DOHH2 (cell line): ENCODE results near the gene KCNG4.

ENCODE experiments used
- CTCF ChIP-seq: fragments of 200-600 bp; sonication (generic); IDR thresholded peaks from one replicate; pipeline ENCODE4 v1.5.1; 2014; ENCODE audit warnings: antibody characterized with exemption, mild to moderate bottlenecking, low read depth, low read length; ENCODE audit not compliant: poor library complexity, severe bottlenecking
- EZH2phosphoT487 ChIP-seq: fragments of 200-600 bp; sonication (generic); IDR thresholded peaks from 2 replicates; pipeline ENCODE4 v1.6.1; 2017; ENCODE audit warnings: borderline replicate concordance, mild to moderate bottlenecking, antibody characterized with exemption, low read length, moderate library complexity, mixed read lengths

GRCh38 chr16:84180519-84181140 is 59.2 kb downstream of the KCNG4 start:
- no peak for TF ChIP-seq CTCF
- TF ChIP-seq EZH2phosphoT487, result no peak
